T-helper 2 cell treated with Interferon-gamma antibody and Interleukin-4, amounts not matched to agents 5 μg/mL and 100 μg/mL, for 36 hours (primary cell): ENCODE measurements around the gene RAB39B.
"Not testable (repeated sequence)": the region's sequence is repeated elsewhere in the genome, so short reads cannot be mapped to it uniquely, and the experiment has no call there.

Source experiments
- DNase-seq: peaks from one replicate; pipeline ENCODE4 v3.0.0; 2021; ENCODE audit warnings: low spot score
- H3K27ac Mint-ChIP-seq: one replicate; pipeline ENCODE4 v1.8.0; 2021; ENCODE audit warnings: mild to moderate bottlenecking, mixed read lengths
- H3K27me3 Mint-ChIP-seq: one replicate; pipeline ENCODE4 v1.8.0; 2021; ENCODE audit warnings: low read depth, mixed read lengths
- H3K36me3 Mint-ChIP-seq: one replicate; pipeline ENCODE4 v1.8.0; 2021; ENCODE audit warnings: low read depth, mixed read lengths
- H3K4me1 Mint-ChIP-seq: one replicate; pipeline ENCODE4 v1.8.0; 2021; ENCODE audit warnings: low read depth, mixed read lengths
- H3K4me3 Mint-ChIP-seq: one replicate; pipeline ENCODE4 v1.8.0; 2022; ENCODE audit warnings: mild to moderate bottlenecking, moderate library complexity, mixed read lengths
- H3K9me3 Mint-ChIP-seq: one replicate; pipeline ENCODE4 v1.8.0; 2021; ENCODE audit warnings: mixed read lengths

The RAB39B gene

GRCh38 chrX:155263854-155264628 lies at the start of gene RAB39B:
Gene RAB39B (minus strand): TSS chrX:155264491. CDS start chrX:155264288, 203 bp downstream.
- H3K4me3 Mint-ChIP-seq: peak within 1 kb of the TSS; percentile 67
- H3K4me1 Mint-ChIP-seq: peaks cover 13% of the 10 kb centered on the region
- H3K9me3 Mint-ChIP-seq: no peaks in the 10 kb centered on the region
- H3K36me3 Mint-ChIP-seq: peaks cover 6% of the 10 kb centered on the region
- no peaks in the 10 kb centered on the region for H3K27me3 Mint-ChIP-seq
- peak; percentile 76 for DNase-seq
- peak within 1 kb of the TSS; percentile 46 for H3K27ac Mint-ChIP-seq

- Mint-ChIP-seq H3K36me3 (no peaks in the 10 kb centered on the region), H3K9me3 (no peaks in the 10 kb centered on the region), H3K27ac (no peak overlapping the region), H3K27me3 (peaks cover 3% of the 10 kb centered on the region), H3K4me1 (peaks cover 3% of the 10 kb centered on the region), H3K4me3 (no peak overlapping the region)
- no peak for DNase-seq
Measured at GRCh38 chrX:155313766-155314165, 49.5 kb upstream of the RAB39B start.

GRCh38 chrX:155293771-155294170 lies 29.5 kb upstream of the RAB39B start:
- no peaks in the 10 kb centered on the region for H3K4me1 Mint-ChIP-seq
- no peak overlapping the region for H3K27ac Mint-ChIP-seq

GRCh38 chrX:155279873-155280272 lies 15.6 kb upstream of the RAB39B start:
- Mint-ChIP-seq H3K9me3 (no peaks in the 10 kb centered on the region), H3K27ac (no peak overlapping the region), H3K4me1 (peaks cover 2% of the 10 kb centered on the region), H3K36me3 (no peaks in the 10 kb centered on the region), H3K27me3 (no peaks in the 10 kb centered on the region), H3K4me3 (no peak overlapping the region)
- DNase-seq: no peak

More at GRCh38 chrX:155293771-155294170, 29.5 kb upstream of the RAB39B start:
- Mint-ChIP-seq H3K9me3 (no peaks in the 10 kb centered on the region), H3K4me3 (no peak overlapping the region), H3K27me3 (peaks cover 4% of the 10 kb centered on the region), H3K36me3 (no peaks in the 10 kb centered on the region)
- DNase-seq: no peak

GRCh38 chrX:155270969-155271368 lies 6.7 kb upstream of the RAB39B start:
- no peak for DNase-seq
- Mint-ChIP-seq H3K4me1 (no peaks in the 10 kb centered on the region), H3K27me3 (no peaks in the 10 kb centered on the region), H3K9me3 (peaks cover 5% of the 10 kb centered on the region), H3K27ac (no peak overlapping the region), H3K4me3 (no peak overlapping the region), H3K36me3 (no peaks in the 10 kb centered on the region)

GRCh38 chrX:155267995-155268394 lies 3.7 kb upstream of the RAB39B start:
- not testable (repeated sequence) for H3K27me3 Mint-ChIP-seq, H3K9me3 Mint-ChIP-seq, H3K4me3 Mint-ChIP-seq, H3K4me1 Mint-ChIP-seq, H3K36me3 Mint-ChIP-seq, H3K27ac Mint-ChIP-seq, DNase-seq

- no peak for DNase-seq
- peaks cover 11% of the 10 kb centered on the region for H3K4me1 Mint-ChIP-seq
- no peak overlapping the region for H3K4me3 Mint-ChIP-seq
- H3K9me3 Mint-ChIP-seq: peaks cover 2% of the 10 kb centered on the region
- no peaks in the 10 kb centered on the region for H3K36me3 Mint-ChIP-seq
- H3K27me3 Mint-ChIP-seq: no peaks in the 10 kb centered on the region
- H3K27ac Mint-ChIP-seq: no peak overlapping the region
Measured at GRCh38 chrX:155266439-155266838, 2.1 kb upstream of the RAB39B start.

GRCh38 chrX:155262970-155263754 lies 1.1 kb downstream of the RAB39B start:
- Mint-ChIP-seq H3K4me3 (peak overlapping the region; percentile 67), H3K9me3 (no peaks in the 10 kb centered on the region), H3K27ac (peak overlapping the region; percentile 46), H3K27me3 (no peaks in the 10 kb centered on the region), H3K36me3 (peaks cover 6% of the 10 kb centered on the region), H3K4me1 (peaks cover 13% of the 10 kb centered on the region)
- no peak for DNase-seq

GRCh38 chrX:155259752-155260151 lies 4.5 kb downstream of the RAB39B start:
- Mint-ChIP-seq H3K27me3 (no peaks in the 10 kb centered on the region), H3K9me3 (no peaks in the 10 kb centered on the region), H3K27ac (no peak overlapping the region), H3K4me1 (peaks cover 19% of the 10 kb centered on the region), H3K4me3 (no peak overlapping the region), H3K36me3 (peaks cover 10% of the 10 kb centered on the region)
- DNase-seq: no peak

- Mint-ChIP-seq H3K4me1 (peaks cover 3% of the 10 kb centered on the region), H3K27ac (no peak overlapping the region), H3K36me3 (peaks cover 1% of the 10 kb centered on the region), H3K4me3 (no peak overlapping the region), H3K27me3 (no peaks in the 10 kb centered on the region), H3K9me3 (no peaks in the 10 kb centered on the region)
- DNase-seq: no peak
Measured at GRCh38 chrX:155251391-155251790, 12.9 kb downstream of the RAB39B start.

GRCh38 chrX:155247497-155247896 lies 16.8 kb downstream of the RAB39B start:
- H3K36me3 Mint-ChIP-seq: no peaks in the 10 kb centered on the region
- no peak overlapping the region for H3K27ac Mint-ChIP-seq
- no peaks in the 10 kb centered on the region for H3K27me3 Mint-ChIP-seq
- no peak for DNase-seq
- H3K9me3 Mint-ChIP-seq: no peaks in the 10 kb centered on the region
- H3K4me1 Mint-ChIP-seq: peaks cover 3% of the 10 kb centered on the region
- no peak overlapping the region for H3K4me3 Mint-ChIP-seq

- Mint-ChIP-seq H3K27ac (no peak overlapping the region), H3K27me3 (no peaks in the 10 kb centered on the region), H3K9me3 (no peaks in the 10 kb centered on the region), H3K4me3 (no peak overlapping the region), H3K36me3 (no peaks in the 10 kb centered on the region), H3K4me1 (peaks cover 3% of the 10 kb centered on the region)
- no peak for DNase-seq
Measured at GRCh38 chrX:155246748-155247147, 17.5 kb downstream of the RAB39B start.

- no peaks in the 10 kb centered on the region for H3K27me3 Mint-ChIP-seq
- H3K27ac Mint-ChIP-seq: no peak overlapping the region
- no peaks in the 10 kb centered on the region for H3K9me3 Mint-ChIP-seq
- no peak overlapping the region for H3K4me3 Mint-ChIP-seq
- peaks cover 8% of the 10 kb centered on the region for H3K36me3 Mint-ChIP-seq
- no peak for DNase-seq
- no peaks in the 10 kb centered on the region for H3K4me1 Mint-ChIP-seq
Measured at GRCh38 chrX:155242300-155242699, 22.0 kb downstream of the RAB39B start.

- H3K27ac Mint-ChIP-seq: no peak overlapping the region
- no peak for DNase-seq
- no peak overlapping the region for H3K4me3 Mint-ChIP-seq
- H3K9me3 Mint-ChIP-seq: no peaks in the 10 kb centered on the region
- H3K27me3 Mint-ChIP-seq: no peaks in the 10 kb centered on the region
- H3K36me3 Mint-ChIP-seq: peaks cover 22% of the 10 kb centered on the region
- peaks cover 4% of the 10 kb centered on the region for H3K4me1 Mint-ChIP-seq
Measured at GRCh38 chrX:155237719-155238118, 26.6 kb downstream of the RAB39B start.
